A549 (cell line): Measurements from ENCODE around the gene ESAM. TPM values are rescaled to one million over a fixed set of nuclear protein-coding genes. Genes with fewer than 3 reads are reported as not detected.

Source experiments
- ATAC-seq, 2 experiments: fragments of 200-7000 bp in 1 of 2; fragments of >200 bp in 1 of 2; cut with Nextera tagmentation in 1 of 2; cut with Tn5 transposase in 1 of 2; 3 replicates each; pipeline versions ENCODE4 v1.8.0 to v1.9.1; 2018 to 2020; ENCODE audit warnings: mild to moderate bottlenecking in 1 of 2, moderate library complexity in 1 of 2
- CTCF ChIA-PET: fragments of 300-600 bp; sonication (Branson Sonifier 250); formaldehyde crosslinking; extraction: SDS; loops from one replicate; lab custom pipeline; 2021; ENCODE audit warnings: antibody characterized with exemption, inconsistent platforms; lab: Yijun Ruan, JAX
- POLR2A ChIA-PET: fragments of 350-600 bp; formaldehyde crosslinking; extraction: SDS; loops from one replicate; lab custom pipeline; 2021; ENCODE audit warnings: antibody characterized with exemption, inconsistent platforms; lab: Yijun Ruan, JAX
- DNase-seq, 2 experiments: peaks; one replicate each; pipeline versions ENCODE4 v3.0.0 to v3.0.0-alpha.2; 2011 to 2016; ENCODE audit warnings: low read depth in 1 of 2, low spot score in 1 of 2
- FAIRE-seq: peaks from 2 replicates; lab custom pipeline; 2011; peaks lifted over from hg19 to GRCh38; lab: Jason Lieb, UNC
- H3K27ac ChIP-seq, 2 experiments: fragments of >200 bp; sonication (Bioruptor Twin); formaldehyde crosslinking; 3 replicates each; pipeline ENCODE4 v1.5.1; 2016 to 2017
- H3K4me1 ChIP-seq: fragments of >200 bp; sonication (Bioruptor Twin); formaldehyde crosslinking; 3 replicates; pipeline ENCODE4 v1.6.1; 2016
- H3K4me2 ChIP-seq: fragments of >200 bp; sonication (Bioruptor Twin); formaldehyde crosslinking; 3 replicates; pipeline ENCODE4 v1.6.1; 2016
- H3K4me3 ChIP-seq: fragments of >200 bp; sonication (Bioruptor Twin); formaldehyde crosslinking; 3 replicates; pipeline ENCODE4 v1.5.1; 2016
- H3K9me3 ChIP-seq: fragments of >200 bp; sonication (Bioruptor Twin); formaldehyde crosslinking; 3 replicates; pipeline ENCODE4 v1.6.1; 2016
- ATOH8 ChIP-seq: fragments of 250-450 bp; sonication (Bioruptor Pico); IDR thresholded peaks from 2 replicates; pipeline ENCODE4 v1.5.0; 2020; ENCODE audit warnings: low read depth, mild to moderate bottlenecking, moderate library complexity
- BCL3 ChIP-seq: fragments of >200 bp; sonication (Bioruptor Twin); formaldehyde crosslinking; IDR thresholded peaks from 3 replicates; pipeline ENCODE4 v1.6.1; 2016
- CBX2 ChIP-seq: fragments of 200-600 bp; sonication (generic); IDR thresholded peaks from 2 replicates; pipeline ENCODE4 v1.6.1; 2016; ENCODE audit warnings: low read depth, mild to moderate bottlenecking, borderline replicate concordance
- CBX8 ChIP-seq: fragments of 200-600 bp; sonication (generic); IDR thresholded peaks from 2 replicates; pipeline ENCODE4 v1.6.1; 2016
- CEBPB ChIP-seq, 2 experiments: fragments of >200 bp in 1 of 2; sonication (Bioruptor Twin) in 1 of 2; formaldehyde crosslinking in 1 of 2; IDR thresholded peaks; 2 replicates each; pipeline ENCODE4 v1.6.1; 2012 to 2016
- CHD2 ChIP-seq: fragments of 150-350 bp; IDR thresholded peaks from 2 replicates; pipeline ENCODE4 v1.6.1; 2014; ENCODE audit warnings: low read length; ENCODE audit not compliant: partially characterized antibody
- EHF ChIP-seq: fragments of 250-450 bp; sonication (Bioruptor Pico); IDR thresholded peaks from 2 replicates; pipeline ENCODE4 v1.5.0; 2020; ENCODE audit warnings: mild to moderate bottlenecking
- ELK1 ChIP-seq: fragments of 150-350 bp; IDR thresholded peaks from 2 replicates; pipeline ENCODE4 v1.6.1; 2014; ENCODE audit warnings: low read depth, mild to moderate bottlenecking, low read length
- EP300 ChIP-seq, 2 experiments: fragments of >200 bp; sonication (Bioruptor Twin); formaldehyde crosslinking; IDR thresholded peaks; 2 replicates in 1 of 2; 3 replicates in 1 of 2; pipeline ENCODE4 v1.6.1; 2016 to 2017
- FOXS1 ChIP-seq: fragments of 250-450 bp; sonication (Bioruptor Pico); IDR thresholded peaks from 2 replicates; pipeline ENCODE4 v1.5.0; 2020; ENCODE audit warnings: mild to moderate bottlenecking, moderate library complexity
- HDAC2 ChIP-seq: fragments of 200-600 bp; sonication (generic); IDR thresholded peaks from 2 replicates; pipeline ENCODE4 v1.6.1; 2016
- HMGXB4 ChIP-seq: fragments of 250-450 bp; sonication (Bioruptor Pico); IDR thresholded peaks from 2 replicates; pipeline ENCODE4 v1.5.0; 2021; ENCODE audit warnings: mild to moderate bottlenecking, moderate library complexity, borderline replicate concordance
- KDM1A ChIP-seq: fragments of 200-600 bp; sonication (generic); IDR thresholded peaks from 2 replicates; pipeline ENCODE4 v1.6.1; 2016; ENCODE audit warnings: low read depth, mild to moderate bottlenecking
- MAZ ChIP-seq: fragments of 150-350 bp; IDR thresholded peaks from 2 replicates; pipeline ENCODE4 v1.6.1; 2014; ENCODE audit warnings: antibody characterized with exemption, low read depth, low read length, borderline replicate concordance
- NFE2L2 ChIP-seq: fragments of 150-350 bp; conservative IDR thresholded peaks from 2 replicates; pipeline ENCODE4 v1.6.1; 2014; ENCODE audit warnings: low read length
- POLR2AphosphoS2 ChIP-seq: conservative IDR thresholded peaks from 2 replicates; pipeline ENCODE4 v1.6.1; 2012; ENCODE audit warnings: low read length, improper control_type of control experiment, inconsistent platforms
- RAD21 ChIP-seq, 2 experiments: fragments of >200 bp in 1 of 2; sonication (Bioruptor Twin) in 1 of 2; formaldehyde crosslinking in 1 of 2; IDR thresholded peaks in 1 of 2; conservative IDR thresholded peaks in 1 of 2; 2 replicates in 1 of 2; 3 replicates in 1 of 2; pipeline ENCODE4 v1.6.1; 2012 to 2018; ENCODE audit warnings: inconsistent platforms in 1 of 2
- TFCP2L1 ChIP-seq: fragments of 250-450 bp; sonication (Bioruptor Pico); IDR thresholded peaks from 2 replicates; pipeline ENCODE4 v1.5.0; 2021; ENCODE audit warnings: mild to moderate bottlenecking
- ZNF302 ChIP-seq: fragments of 250-450 bp; sonication (Bioruptor Pico); IDR thresholded peaks from 2 replicates; pipeline ENCODE4 v1.9.0; 2021; ENCODE audit warnings: inconsistent platforms, mild to moderate bottlenecking, moderate library complexity
- WGBS: methylation state at CpG from one replicate; pipeline ENCODE4 v1.1.6; 2017; ENCODE audit errors: missing lambda C conversion rate; 5-methylcytosine and 5-hydroxymethylcytosine counted together
- polyA plus RNA-seq, 4 experiments: library from polyadenylated mRNA; depleted of rRNA in 3 of 4; stranded (reverse); fragments of >200 nt; fragmentation: RNase III in 1 of 4; extraction: RNeasy Plus Mini Kit Qiagen cat#74134 plus additional on column Dnase treatment in 1 of 4; gene quantifications; 2 replicates in 3 of 4; 3 replicates in 1 of 4; pipeline ENCODE4 v1.2.3, GENCODE V29; 2011 to 2017

ESAM gene
- polyA plus RNA-seq, 2 of the 4 experiments (the other 2 are of a cell fraction), result 6.2 to 11.7 TPM

GRCh38 chr11:124760806-124761205 lies 1.3 kb downstream of the ESAM start:
- FAIRE-seq (no peak), ATAC-seq (no peak), DNase-seq (no peak)
- peaks cover 42% of the 10 kb centered on the region for H3K4me1 ChIP-seq
- no peak overlapping the region for H3K4me3 ChIP-seq
- peak overlapping the region in 1 of 2 experiments; percentile 31; a peak in 1 of 6 replicates for H3K27ac ChIP-seq
- ChIA-PET POLR2A (interaction anchor here (0.7 kb wide), 1 partner anchor 87 kb away, joined by 4 read pairs; the partner anchor contains the start of genes SIAE and SPA17), CTCF (interaction anchor here (0.6 to 5.2 kb wide), 8 partner anchors 8 to 1134 kb away, joined by 3 to 45 read pairs (median 5); no protein-coding TSS in a partner anchor)
- H3K4me2 ChIP-seq, result peak overlapping the region; percentile 98; the same call in 2 of the 3 replicates
- TF ChIP-seq ZNF302 (CRISPR knock-in tag) (no peak), HMGXB4 (CRISPR knock-in tag) (no peak), EP300 (IDR thresholded peaks at IDR 0.05) (no peak), FOXS1 (CRISPR knock-in tag) (no peak), CEBPB (IDR thresholded peaks at IDR 0.05) (no peak), NFE2L2 (no peak), CHD2 (no peak), TFCP2L1 (CRISPR knock-in tag) (no peak), RAD21 (conservative IDR thresholded peaks at IDR 0.05 in 1 of 2, IDR thresholded peaks at IDR 0.05 in 1 of 2) (no peak)
- H3K9me3 ChIP-seq, result no peaks in the 10 kb centered on the region
- WGBS, result 67% methylated on average over 3 of the region's 3 CpGs

- no peak for ATAC-seq
- POLR2A ChIA-PET, result no interaction called here
- TF ChIP-seq MAZ, result no peak
- TF ChIP-seq, all 56 proteins: peak for 0
- no peak overlapping the region for H3K4me2 ChIP-seq
- peaks cover 36% of the 10 kb centered on the region for H3K4me1 ChIP-seq
- H3K4me3 ChIP-seq, result no peak overlapping the region
- CTCF ChIA-PET, result interaction anchor here (0.6 to 5.2 kb wide), 9 partner anchors 9 to 1135 kb away, joined by 3 to 45 read pairs (median 7); no protein-coding TSS in a partner anchor
- 80% methylated on average over 11 of the region's 25 CpGs for WGBS
- DNase-seq (no peak), FAIRE-seq (no peak)
- H3K27ac ChIP-seq, result peak overlapping the region in 1 of 2 experiments; percentile 31; a peak in 1 of 6 replicates
- H3K9me3 ChIP-seq, result no peaks in the 10 kb centered on the region
These were observed 1.9 kb downstream of the ESAM start for GRCh38 chr11:124760205-124760652.

GRCh38 chr11:124759266-124760204 lies 2.6 kb downstream of the ESAM start:
- WGBS, result 94% methylated on average over 28 of the region's 52 CpGs
- no peak for TF ChIP-seq CBX8
- TF ChIP-seq POLR2AphosphoS2, result no peak
- TF ChIP-seq CBX2, result no peak
- TF ChIP-seq EHF, result no peak
- TF ChIP-seq ELK1, result no peak
- no peak for TF ChIP-seq KDM1A
- TF ChIP-seq CEBPB (IDR thresholded peaks at IDR 0.05), result no peak
- no peak for TF ChIP-seq EP300 (IDR thresholded peaks at IDR 0.05)
- no peak for TF ChIP-seq ATOH8
- TF ChIP-seq BCL3, result no peak
- TF ChIP-seq HDAC2, result no peak
- TF ChIP-seq, all 56 proteins: peak for 0
- no peak for DNase-seq
- no peaks in the 10 kb centered on the region for H3K9me3 ChIP-seq
- H3K27ac ChIP-seq, result peak overlapping the region; percentile 72 to 85; a peak in 5 of 6 replicates
- FAIRE-seq, result no peak
- peak overlapping the region; percentile 90 for H3K4me2 ChIP-seq
- CTCF ChIA-PET, result interaction anchor here (0.6 to 4.7 kb wide), 13 partner anchors 9 to 1126 kb away, joined by 3 to 38 read pairs (median 8); no protein-coding TSS in a partner anchor
- peaks cover 29% of the 10 kb centered on the region for H3K4me1 ChIP-seq
- POLR2A ChIA-PET, result interaction anchor here (1.8 kb wide), 1 partner anchor 13 kb away, joined by 9 read pairs; no protein-coding TSS in a partner anchor
- H3K4me3 ChIP-seq, result peak overlapping the region; percentile 52; the same call in 1 of the 3 replicates
- ATAC-seq, result no peak; a peak in 1 of 6 replicates
